WTC11 (cell line): Measurements from ENCODE around the gene SLCO4C1. TPM values are rescaled to one million over a fixed set of nuclear protein-coding genes. Genes with fewer than 3 reads are reported as not detected.

ENCODE experiments used
- ATAC-seq: fragments of 200-7000 bp; cut with Tn5 transposase; 2 replicates; pipeline ENCODE4 v1.10.0; 2021; ENCODE audit warnings: mild to moderate bottlenecking, moderate library complexity
- CTCF ChIA-PET: fragments of 300-600 bp; sonication (Branson Sonifier 250); formaldehyde crosslinking; loops from one replicate; lab custom pipeline; 2021; ENCODE audit warnings: antibody characterized with exemption; lab: Charles Lee
- POLR2A ChIA-PET: fragments of 350-600 bp; sonication (Branson Sonifier 250); formaldehyde crosslinking; loops from one replicate; lab custom pipeline; 2021; ENCODE audit warnings: antibody characterized with exemption; lab: Charles Lee
- DNase-seq: peaks from one replicate; pipeline ENCODE4 v3.0.0; 2021; ENCODE audit warnings: low spot score
- H3K27ac Mint-ChIP-seq: 2 replicates; pipeline ENCODE4 v1.8.0; 2021; ENCODE audit warnings: mixed read lengths
- H3K27me3 Mint-ChIP-seq: 2 replicates; pipeline ENCODE4 v1.8.0; 2021; ENCODE audit warnings: low read depth, mild to moderate bottlenecking, moderate library complexity, mixed read lengths
- H3K36me3 Mint-ChIP-seq: 2 replicates; pipeline ENCODE4 v1.8.0; 2021; ENCODE audit warnings: mixed read lengths
- H3K4me1 Mint-ChIP-seq: 2 replicates; pipeline ENCODE4 v1.8.0; 2022; ENCODE audit warnings: mixed read lengths
- H3K4me3 Mint-ChIP-seq: 2 replicates; pipeline ENCODE4 v1.8.0; 2021; ENCODE audit warnings: mild to moderate bottlenecking, moderate library complexity, mixed read lengths
- H3K9me3 Mint-ChIP-seq: 2 replicates; pipeline ENCODE4 v1.8.0; 2021; ENCODE audit warnings: mixed read lengths
- CBFB ChIP-seq: sonication (generic); formaldehyde crosslinking; IDR thresholded peaks from 2 replicates; pipeline ENCODE4 v1.8.1; 2022; ENCODE audit warnings: mild to moderate bottlenecking, low read depth, missing genetic modification reagents
- NR1H2 ChIP-seq: sonication (generic); formaldehyde crosslinking; IDR thresholded peaks from 2 replicates; pipeline ENCODE4 v1.9.0; 2021; ENCODE audit warnings: mild to moderate bottlenecking, moderate library complexity, missing genetic modification reagents
- ZNF263 ChIP-seq: sonication (generic); formaldehyde crosslinking; IDR thresholded peaks from 2 replicates; pipeline ENCODE4 v1.8.1; 2022; ENCODE audit warnings: low read depth, mild to moderate bottlenecking, moderate library complexity, missing genetic modification reagents
- total RNA-seq: library from RNA; stranded (reverse); gene quantifications from 3 replicates; pipeline ENCODE4 v1.2.3, GENCODE V29; 2021
- TF ChIP-seq, protein P1 (sequence below): sonication (generic); formaldehyde crosslinking; IDR thresholded peaks from 2 replicates; pipeline ENCODE4 v1.8.0; 2022; ENCODE audit warnings: mild to moderate bottlenecking, missing genetic modification reagents
- TF ChIP-seq, protein P2 (sequence below): sonication (generic); formaldehyde crosslinking; IDR thresholded peaks from 2 replicates; pipeline ENCODE4 v1.8.0; 2023; ENCODE audit warnings: mild to moderate bottlenecking, missing genetic modification reagents
- TF ChIP-seq, protein P3 (sequence below): sonication (generic); formaldehyde crosslinking; IDR thresholded peaks from 2 replicates; pipeline ENCODE4 v1.8.0; 2022; ENCODE audit warnings: mild to moderate bottlenecking, missing genetic modification reagents
- TF ChIP-seq, protein P4 (sequence below): sonication (generic); formaldehyde crosslinking; IDR thresholded peaks from 2 replicates; pipeline ENCODE4 v1.8.0; 2022; ENCODE audit warnings: mild to moderate bottlenecking, missing genetic modification reagents

Gene SLCO4C1
- total RNA-seq, 1 experiment from 2014 or later, result 5.4 TPM

DNA sequence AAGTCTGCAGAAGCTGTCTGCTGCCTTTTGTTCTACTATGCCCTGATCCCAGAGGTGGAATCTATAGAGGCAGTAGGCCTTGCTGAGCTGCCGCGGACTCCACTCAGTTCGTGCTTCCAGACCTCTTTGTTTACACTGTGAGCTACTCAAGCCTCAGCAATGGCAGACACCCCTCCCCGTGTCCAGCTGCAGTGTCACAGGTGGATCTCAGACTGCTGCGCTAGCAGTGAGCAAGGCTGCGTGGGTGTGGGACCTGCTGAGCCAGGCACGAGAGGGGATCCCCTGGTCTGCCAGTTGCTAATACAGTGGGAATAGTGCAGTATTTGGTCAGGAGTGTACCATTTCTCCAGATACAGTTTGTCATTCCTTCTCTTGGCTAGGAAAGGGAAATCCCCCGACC, 99.6 kb downstream of the SLCO4C1 start:
- TF ChIP-seq, protein P1, sequence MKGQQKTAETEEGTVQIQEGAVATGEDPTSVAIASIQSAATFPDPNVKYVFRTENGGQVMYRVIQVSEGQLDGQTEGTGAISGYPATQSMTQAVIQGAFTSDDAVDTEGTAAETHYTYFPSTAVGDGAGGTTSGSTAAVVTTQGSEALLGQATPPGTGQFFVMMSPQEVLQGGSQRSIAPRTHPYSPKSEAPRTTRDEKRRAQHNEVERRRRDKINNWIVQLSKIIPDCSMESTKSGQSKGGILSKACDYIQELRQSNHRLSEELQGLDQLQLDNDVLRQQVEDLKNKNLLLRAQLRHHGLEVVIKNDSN (CRISPR knock-in tag), result no peak
- TF ChIP-seq, protein P2, sequence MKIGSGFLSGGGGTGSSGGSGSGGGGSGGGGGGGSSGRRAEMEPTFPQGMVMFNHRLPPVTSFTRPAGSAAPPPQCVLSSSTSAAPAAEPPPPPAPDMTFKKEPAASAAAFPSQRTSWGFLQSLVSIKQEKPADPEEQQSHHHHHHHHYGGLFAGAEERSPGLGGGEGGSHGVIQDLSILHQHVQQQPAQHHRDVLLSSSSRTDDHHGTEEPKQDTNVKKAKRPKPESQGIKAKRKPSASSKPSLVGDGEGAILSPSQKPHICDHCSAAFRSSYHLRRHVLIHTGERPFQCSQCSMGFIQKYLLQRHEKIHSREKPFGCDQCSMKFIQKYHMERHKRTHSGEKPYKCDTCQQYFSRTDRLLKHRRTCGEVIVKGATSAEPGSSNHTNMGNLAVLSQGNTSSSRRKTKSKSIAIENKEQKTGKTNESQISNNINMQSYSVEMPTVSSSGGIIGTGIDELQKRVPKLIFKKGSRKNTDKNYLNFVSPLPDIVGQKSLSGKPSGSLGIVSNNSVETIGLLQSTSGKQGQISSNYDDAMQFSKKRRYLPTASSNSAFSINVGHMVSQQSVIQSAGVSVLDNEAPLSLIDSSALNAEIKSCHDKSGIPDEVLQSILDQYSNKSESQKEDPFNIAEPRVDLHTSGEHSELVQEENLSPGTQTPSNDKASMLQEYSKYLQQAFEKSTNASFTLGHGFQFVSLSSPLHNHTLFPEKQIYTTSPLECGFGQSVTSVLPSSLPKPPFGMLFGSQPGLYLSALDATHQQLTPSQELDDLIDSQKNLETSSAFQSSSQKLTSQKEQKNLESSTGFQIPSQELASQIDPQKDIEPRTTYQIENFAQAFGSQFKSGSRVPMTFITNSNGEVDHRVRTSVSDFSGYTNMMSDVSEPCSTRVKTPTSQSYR, result no peak
- TF ChIP-seq CBFB (CRISPR knock-in tag) (no peak), ZNF263 (CRISPR knock-in tag) (no peak), NR1H2 (CRISPR knock-in tag) (no peak)
- TF ChIP-seq, protein P3, sequence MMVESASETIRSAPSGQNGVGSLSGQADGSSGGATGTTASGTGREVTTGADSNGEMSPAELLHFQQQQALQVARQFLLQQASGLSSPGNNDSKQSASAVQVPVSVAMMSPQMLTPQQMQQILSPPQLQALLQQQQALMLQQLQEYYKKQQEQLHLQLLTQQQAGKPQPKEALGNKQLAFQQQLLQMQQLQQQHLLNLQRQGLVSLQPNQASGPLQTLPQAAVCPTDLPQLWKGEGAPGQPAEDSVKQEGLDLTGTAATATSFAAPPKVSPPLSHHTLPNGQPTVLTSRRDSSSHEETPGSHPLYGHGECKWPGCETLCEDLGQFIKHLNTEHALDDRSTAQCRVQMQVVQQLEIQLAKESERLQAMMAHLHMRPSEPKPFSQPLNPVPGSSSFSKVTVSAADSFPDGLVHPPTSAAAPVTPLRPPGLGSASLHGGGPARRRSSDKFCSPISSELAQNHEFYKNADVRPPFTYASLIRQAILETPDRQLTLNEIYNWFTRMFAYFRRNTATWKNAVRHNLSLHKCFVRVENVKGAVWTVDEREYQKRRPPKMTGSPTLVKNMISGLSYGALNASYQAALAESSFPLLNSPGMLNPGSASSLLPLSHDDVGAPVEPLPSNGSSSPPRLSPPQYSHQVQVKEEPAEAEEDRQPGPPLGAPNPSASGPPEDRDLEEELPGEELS (CRISPR knock-in tag), result no peak
- TF ChIP-seq, protein P4, sequence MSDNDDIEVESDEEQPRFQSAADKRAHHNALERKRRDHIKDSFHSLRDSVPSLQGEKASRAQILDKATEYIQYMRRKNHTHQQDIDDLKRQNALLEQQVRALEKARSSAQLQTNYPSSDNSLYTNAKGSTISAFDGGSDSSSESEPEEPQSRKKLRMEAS, result no peak
- POLR2A ChIA-PET, result no interaction called here
- H3K36me3 Mint-ChIP-seq, result peaks cover 11% of the 10 kb centered on the region
- ATAC-seq (no peak), DNase-seq (no peak)
- peaks cover 16% of the 10 kb centered on the region for H3K9me3 Mint-ChIP-seq
- CTCF ChIA-PET, result no interaction called here
- no peak overlapping the region for H3K4me3 Mint-ChIP-seq
- peaks cover 7% of the 10 kb centered on the region; the same call in 1 of the 2 replicates for H3K27me3 Mint-ChIP-seq
- no peak overlapping the region for H3K27ac Mint-ChIP-seq
- H3K4me1 Mint-ChIP-seq, result peaks cover 1% of the 10 kb centered on the region; the same call in 1 of the 2 replicates

Other genes with a start within 250 kb of the SLCO4C1 start
- gene SLCO6A1, start 202.7 kb upstream of the SLCO4C1 start, total RNA-seq, result 0.39 to 0.64 TPM (median 0.42 TPM) in 3 replicates